ENCODE data around the gene WSCD1.

The WSCD1 gene

GRCh38 chr17:6061290-6061689 lies 8.9 kb upstream of the WSCD1 start:
- DNase-seq: no peak
- ATAC-seq: no peak

- DNase-seq: no peak
Measured at GRCh38 chr17:6064868-6065267, 5.3 kb upstream of the WSCD1 start.

DNA sequence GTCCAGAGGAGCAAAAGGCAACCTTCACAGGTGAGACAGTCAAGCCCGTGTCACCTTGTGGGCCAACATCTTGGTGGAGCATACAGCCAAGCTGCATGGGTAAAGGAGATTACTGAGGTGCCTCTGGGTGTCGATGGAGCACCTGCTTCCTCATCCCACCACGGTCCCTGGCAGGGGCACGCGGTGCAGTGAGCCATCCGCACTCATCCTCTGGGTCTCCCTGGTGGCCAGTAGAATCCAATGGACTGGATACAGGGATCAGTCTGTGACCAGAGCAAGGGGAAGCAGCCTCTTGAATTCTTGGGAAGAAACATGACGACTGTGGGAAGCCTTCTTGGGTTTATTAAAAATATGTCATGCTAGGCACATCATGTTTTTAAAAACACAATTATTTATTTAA lies 4.8 kb upstream of the WSCD1 start:
- no peak for DNase-seq
- ATAC-seq: no peak

More at GRCh38 chr17:6064868-6065267, 5.3 kb upstream of the WSCD1 start:
- no peak for ATAC-seq

DNA sequence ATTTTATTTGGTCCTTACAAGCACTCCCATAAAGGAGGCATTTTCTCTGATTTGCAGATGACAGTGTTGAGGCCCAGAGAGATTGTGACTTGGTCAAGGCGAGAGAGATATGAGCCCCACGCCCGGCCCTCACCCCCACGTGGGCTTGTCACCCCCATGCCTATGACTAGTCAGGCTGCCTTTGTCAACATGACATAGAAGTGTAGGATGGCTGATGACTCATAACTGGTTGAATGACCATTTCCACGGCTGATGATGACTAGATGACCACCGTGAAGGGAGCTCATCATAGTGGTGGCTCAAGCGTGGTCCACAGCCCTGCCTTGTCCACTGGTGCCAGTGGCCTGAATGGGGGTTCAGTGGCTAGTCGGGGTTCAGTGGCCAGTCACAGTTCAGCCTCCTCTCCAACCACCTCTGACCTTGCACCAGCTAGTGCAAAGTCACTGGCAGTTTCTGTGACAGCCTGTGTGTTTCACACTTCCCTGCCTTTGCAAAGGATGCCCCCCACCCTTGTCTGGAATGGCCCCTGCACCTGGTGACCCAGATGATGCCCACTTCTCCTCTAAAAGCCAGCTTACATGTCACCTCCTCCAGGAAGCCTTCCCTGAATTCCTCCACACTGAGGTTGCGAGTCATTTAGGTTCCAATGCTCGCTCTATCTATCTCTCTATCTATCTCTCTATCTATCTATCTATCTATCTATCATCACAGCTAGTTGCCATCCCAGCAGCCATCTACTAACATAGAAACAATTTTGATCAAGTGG lies 3.8 kb upstream of the WSCD1 start:
- no peak for DNase-seq
- no peak for ATAC-seq

GRCh38 chr17:6067060-6067459 lies 3.1 kb upstream of the WSCD1 start:
- ATAC-seq (no peak), DNase-seq (no peak)

DNA sequence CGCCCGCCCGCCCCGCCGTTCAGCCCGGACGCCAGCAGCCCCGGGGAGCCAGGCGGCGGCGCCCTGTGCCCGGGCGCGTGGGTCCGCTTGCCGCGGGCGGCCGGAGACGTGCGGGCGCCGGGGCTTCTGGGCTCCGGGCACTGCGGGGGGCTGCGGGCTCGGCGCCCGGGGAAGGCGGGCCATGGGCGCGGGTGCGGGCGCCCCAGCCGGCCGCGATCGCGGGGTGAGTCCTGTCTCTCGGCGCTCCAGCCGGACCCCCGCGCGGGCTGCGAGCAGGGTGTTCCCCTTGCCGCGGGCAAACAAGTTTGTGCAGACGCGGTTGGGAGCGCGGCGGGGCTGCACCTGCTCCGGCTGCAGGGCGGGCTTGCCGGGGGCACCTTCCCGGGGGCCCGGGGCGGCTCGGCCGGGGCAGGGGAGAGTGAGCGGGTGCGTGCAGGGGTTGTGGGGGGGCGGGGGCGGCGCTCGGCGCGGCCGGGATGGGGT lies 292 bp downstream of the WSCD1 start:
- ATAC-seq (no peak), DNase-seq (no peak)

- DNase-seq: no peak
- no peak for ATAC-seq
Measured at GRCh38 chr17:6070913-6071511, 833 bp downstream of the WSCD1 start.

GRCh38 chr17:6071528-6072065 lies 1.4 kb downstream of the WSCD1 start:
- no peak for DNase-seq
- no peak for ATAC-seq

DNA sequence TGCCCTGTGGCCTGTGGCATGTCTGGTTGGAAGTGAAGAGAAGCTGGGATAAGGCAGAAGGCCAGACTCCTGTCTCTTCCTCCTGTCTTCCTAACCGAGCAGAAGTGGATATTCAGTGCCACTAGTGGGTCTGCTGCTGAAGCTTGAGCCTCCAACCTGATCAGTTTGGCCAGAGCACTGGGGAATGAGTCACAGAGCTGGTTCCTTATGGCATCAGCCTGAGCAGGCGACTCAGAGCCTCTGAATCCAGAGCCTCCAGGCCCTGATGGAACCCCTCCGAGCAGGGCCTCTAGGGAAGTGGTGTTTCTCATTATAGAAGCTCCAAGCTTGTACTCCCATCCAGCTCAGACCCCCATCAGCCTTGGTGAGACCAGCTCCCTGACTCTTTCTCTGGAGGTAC lies 2.0 kb downstream of the WSCD1 start:
- DNase-seq: no peak
- no peak for ATAC-seq

DNA sequence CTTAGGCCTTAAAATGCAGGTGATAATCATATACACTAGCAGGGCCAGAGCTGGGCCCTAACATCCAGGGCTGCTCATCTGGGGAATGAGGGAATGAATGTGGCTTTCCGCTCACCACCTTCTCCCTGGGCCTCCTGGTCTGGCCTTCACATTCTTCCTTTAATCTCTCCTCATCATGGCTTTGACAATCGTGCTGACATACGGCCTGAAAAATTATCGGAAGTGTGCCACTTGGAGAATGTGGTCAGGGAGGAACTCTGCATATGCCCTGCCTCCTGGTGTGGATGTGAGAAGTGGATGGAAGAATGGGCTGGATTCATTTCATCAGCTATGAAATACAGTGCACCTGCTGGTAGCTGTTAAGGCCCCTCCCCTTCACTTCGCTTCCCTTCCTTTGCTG lies 2.4 kb downstream of the WSCD1 start:
- DNase-seq (no peak), ATAC-seq (no peak)

- DNase-seq (no peak), ATAC-seq (no peak)
Measured at GRCh38 chr17:6073620-6074019, 3.4 kb downstream of the WSCD1 start.

DNA sequence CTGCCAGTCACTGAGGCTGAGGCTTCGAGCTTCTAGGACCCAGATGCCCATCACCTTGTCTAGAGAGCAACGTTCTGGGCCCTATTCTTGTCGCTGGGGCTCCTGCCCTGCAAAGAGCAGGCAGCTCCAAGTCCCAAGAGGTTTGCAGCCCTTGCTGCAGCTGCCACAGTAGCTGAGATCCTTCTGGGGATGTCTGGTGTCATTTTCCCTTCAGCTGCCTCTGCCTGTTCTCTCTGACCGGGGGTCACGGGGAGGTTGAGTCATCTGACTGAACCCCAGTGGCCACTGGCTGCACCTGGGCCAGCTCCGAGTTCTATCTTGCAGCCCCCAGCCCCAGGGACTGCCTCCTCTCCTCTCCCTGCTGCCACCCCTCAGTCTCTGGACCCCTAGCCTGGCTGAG lies 4.9 kb downstream of the WSCD1 start:
- DNase-seq: no peak
- no peak for ATAC-seq

DNA sequence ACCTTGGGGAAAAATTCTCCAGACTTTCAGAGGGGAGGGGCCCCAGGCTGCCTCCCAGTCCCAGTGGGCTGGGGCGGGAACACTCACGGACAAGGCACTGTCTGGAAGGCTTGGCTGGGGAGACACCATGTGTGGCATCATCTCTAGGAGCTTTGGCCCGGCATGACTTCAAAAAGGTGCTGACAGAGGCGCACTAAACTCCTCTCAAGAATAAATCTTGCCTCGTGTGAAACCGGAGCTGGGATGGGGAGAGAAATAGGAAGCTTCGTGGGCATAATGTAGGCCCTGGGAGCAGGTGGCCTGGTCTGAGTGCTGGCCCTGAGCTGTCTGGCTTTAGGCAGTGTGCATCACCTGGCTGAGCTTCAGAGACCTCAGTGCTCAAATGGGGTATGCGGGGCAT lies 5.7 kb downstream of the WSCD1 start:
- ATAC-seq: no peak

DNA sequence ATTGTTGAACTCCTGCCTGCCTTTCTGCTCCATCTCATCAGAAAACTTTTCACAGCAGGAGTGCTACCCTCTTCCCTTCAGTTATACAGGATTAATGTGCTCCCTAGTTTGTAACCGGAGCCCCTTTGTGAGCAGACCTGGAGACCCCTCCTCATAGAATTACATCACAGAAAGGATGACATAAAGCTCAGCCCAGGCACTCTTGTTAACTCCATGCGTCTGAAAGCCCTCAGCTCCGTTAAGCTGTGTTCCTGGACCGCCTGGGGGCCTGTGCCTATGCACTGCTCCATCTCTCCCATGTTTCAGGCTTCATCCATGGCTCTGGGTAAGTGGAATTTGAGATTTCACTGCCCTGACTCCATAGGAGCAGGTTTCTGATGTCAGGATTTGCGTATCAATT lies 7.6 kb downstream of the WSCD1 start:
- DNase-seq (no peak), ATAC-seq (no peak)

More for the DNA sequence above, 5.7 kb downstream of the WSCD1 start:
- no peak for DNase-seq

DNA sequence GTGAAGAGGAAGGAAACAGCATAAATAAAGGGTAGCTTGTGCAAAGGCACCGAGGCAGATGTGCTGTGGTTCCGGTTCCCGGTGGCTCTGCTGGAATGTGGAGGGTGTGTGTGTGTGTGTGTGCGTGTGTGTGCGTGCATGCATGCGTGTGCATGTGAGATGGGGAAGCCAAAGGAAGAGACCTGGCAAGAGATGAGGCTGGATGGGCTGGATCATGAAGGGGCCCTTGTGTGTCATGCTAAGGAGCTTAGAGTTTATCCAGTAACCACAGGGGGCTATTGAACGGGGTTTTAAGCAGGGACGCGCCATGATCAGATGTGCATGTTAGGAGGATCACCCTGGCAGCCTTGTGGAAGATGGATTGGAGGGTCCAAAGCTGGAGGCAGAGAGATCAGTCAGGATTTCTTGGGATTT lies 8.3 kb downstream of the WSCD1 start:
- no peak for ATAC-seq
- DNase-seq: no peak

GRCh38 chr17:6079155-6079888 lies 9.1 kb downstream of the WSCD1 start:
- ATAC-seq (no peak), DNase-seq (no peak)

GRCh38 chr17:6079960-6080359 lies 9.8 kb downstream of the WSCD1 start:
- ATAC-seq: no peak
- no peak for DNase-seq

DNA sequence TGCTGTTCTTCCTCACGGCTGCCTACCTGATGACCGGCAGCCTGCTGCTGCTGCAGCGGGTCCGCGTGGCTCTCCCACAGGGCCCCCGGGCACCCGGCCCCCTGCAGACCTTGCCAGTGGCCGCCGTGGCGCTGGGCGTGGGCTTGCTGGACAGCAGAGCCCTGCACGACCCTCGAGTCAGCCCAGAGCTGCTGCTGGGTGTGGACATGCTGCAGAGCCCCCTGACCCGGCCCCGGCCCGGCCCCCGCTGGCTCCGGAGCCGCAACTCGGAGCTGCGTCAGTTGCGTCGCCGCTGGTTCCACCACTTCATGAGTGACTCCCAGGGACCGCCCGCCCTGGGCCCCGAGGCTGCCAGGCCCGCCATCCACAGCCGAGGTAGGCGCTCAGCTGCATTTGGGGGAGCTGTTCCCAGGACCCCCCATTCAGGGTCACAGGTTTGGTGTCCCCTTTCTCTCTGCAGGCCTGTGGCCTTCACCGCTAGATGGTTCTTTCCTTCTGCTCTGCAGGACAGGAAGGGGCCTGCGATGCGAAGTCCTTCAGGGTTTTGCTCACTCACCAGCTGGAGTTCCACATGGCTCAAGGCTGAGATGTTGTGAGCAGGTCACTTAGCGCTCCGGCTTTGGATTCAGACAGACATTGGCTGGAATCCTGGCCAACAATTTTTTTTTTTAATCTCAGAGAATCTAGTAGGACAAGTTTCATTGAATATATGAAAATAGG lies 10.7 kb downstream of the WSCD1 start:
- DNase-seq (no peak), ATAC-seq (no peak)

GRCh38 chr17:6082335-6082734 lies 12.2 kb downstream of the WSCD1 start:
- ATAC-seq: no peak
- DNase-seq: no peak

- ATAC-seq: no peak
- DNase-seq: no peak
Measured at GRCh38 chr17:6084311-6085161, 14.4 kb downstream of the WSCD1 start.

DNA sequence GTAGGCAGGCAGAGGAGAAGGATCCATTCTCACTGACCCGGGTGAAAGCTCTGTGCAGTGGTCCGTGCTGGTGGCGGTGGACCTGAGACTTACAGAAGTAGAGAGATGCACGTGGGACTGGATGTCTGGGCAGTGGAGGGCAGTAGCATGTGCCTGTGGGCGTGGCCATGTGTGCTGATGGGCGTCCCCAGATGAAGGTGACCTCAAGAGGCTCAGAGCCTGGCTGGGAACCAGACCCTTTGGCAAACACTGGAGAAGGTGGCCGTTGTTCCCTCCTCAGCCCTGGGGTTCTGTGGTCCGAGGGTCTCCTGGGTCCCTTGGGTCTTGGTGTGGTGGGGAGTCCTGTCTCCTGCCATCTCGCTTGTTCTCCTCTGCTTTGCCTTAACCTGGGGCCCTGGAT lies 15.6 kb downstream of the WSCD1 start:
- DNase-seq (no peak), ATAC-seq (no peak)
